ENCODE data around the gene AFG1L. TPM values are rescaled to one million over a fixed set of nuclear protein-coding genes. Genes with fewer than 3 reads are reported as not detected.
"Not testable (repeated sequence)": the region's sequence is repeated elsewhere in the genome, so short reads cannot be mapped to it uniquely, and the experiment has no call there.

Gene AFG1L
- total RNA-seq, 2 donors from 2014 or later = 3.5 TPM

GRCh38 chr6:108535114-108535742 lies 240.4 kb downstream of the AFG1L start:
- Histone ChIP-seq H3K27ac (no peak overlapping the region), H3K27me3 (replicated peaks; ENCODE audit: insufficient read depth) (no peaks in the 10 kb centered on the region), H3K36me3 (no peaks in the 10 kb centered on the region), H3K4me1 (replicated peaks) (no peaks in the 10 kb centered on the region), H3K9me3 (no peaks in the 10 kb centered on the region), H3K4me3 (no peak overlapping the region)
- no peak for DNase-seq (ENCODE audit: low spot score)
- TF ChIP-seq POLR2AphosphoS5 (IDR thresholded peaks at IDR 0.05) (no peak), POLR2A (IDR thresholded peaks at IDR 0.05) (no peak), CTCF (IDR thresholded peaks at IDR 0.05) (no peak)
- intact Hi-C loops (cut with DNase I) = no loop called here
- WGBS = 91% methylated on average over 11 of the region's 11 CpGs

- 89% methylated on average over 4 of the region's 4 CpGs for WGBS
- intact Hi-C loops (cut with DNase I); H3K36me3 ChIP-seq: not testable (repeated sequence)
Measured at GRCh38 chr6:108535920-108536535, 241.2 kb downstream of the AFG1L start.

GRCh38 chr6:108541843-108542759 lies 247.2 kb downstream of the AFG1L start:
- no peak overlapping the region for H3K4me3 ChIP-seq
- no peaks in the 10 kb centered on the region for H3K9me3 ChIP-seq
- no peaks in the 10 kb centered on the region for H3K27me3 ChIP-seq (replicated peaks; ENCODE audit: insufficient read depth)
- no peak overlapping the region for H3K27ac ChIP-seq
- DNase-seq (ENCODE audit: low spot score) = peak; percentile 77
- intact Hi-C loops (cut with DNase I) = loop anchor here (1.0 to 5.0 kb wide), 4 partner anchors 241 to 530 kb away; no protein-coding TSS in a partner anchor
- TF ChIP-seq POLR2A (IDR thresholded peaks at IDR 0.05) (no peak), POLR2AphosphoS5 (IDR thresholded peaks at IDR 0.05) (peak; percentile 82), CTCF (IDR thresholded peaks at IDR 0.05) (peak; percentile 61 to 97 (median 94))
- H3K4me1 ChIP-seq (replicated peaks) = no peaks in the 10 kb centered on the region
- no peaks in the 10 kb centered on the region for H3K36me3 ChIP-seq
- WGBS = 20% methylated on average over 5 of the region's 5 CpGs

More at GRCh38 chr6:108535920-108536535, 241.2 kb downstream of the AFG1L start:
- not testable (repeated sequence) for DNase-seq (ENCODE audit: low spot score); H3K27me3 ChIP-seq (replicated peaks; ENCODE audit: insufficient read depth); H3K27ac ChIP-seq; H3K4me3 ChIP-seq; H3K4me1 ChIP-seq (replicated peaks); H3K9me3 ChIP-seq

GRCh38 chr6:108543175-108543940 lies 248.5 kb downstream of the AFG1L start:
- Histone ChIP-seq H3K27me3 (replicated peaks; ENCODE audit: insufficient read depth) (no peaks in the 10 kb centered on the region), H3K9me3 (no peaks in the 10 kb centered on the region), H3K27ac (no peak overlapping the region), H3K36me3 (no peaks in the 10 kb centered on the region), H3K4me3 (no peak overlapping the region), H3K4me1 (replicated peaks) (no peaks in the 10 kb centered on the region)
- intact Hi-C loops (cut with DNase I) = loop anchor here (2.0 to 5.0 kb wide), 2 partner anchors 239 to 529 kb away; no protein-coding TSS in a partner anchor
- DNase-seq (ENCODE audit: low spot score) = no peak
- WGBS = 87% methylated on average over 7 of the region's 7 CpGs
- no peak for TF ChIP-seq CTCF (IDR thresholded peaks at IDR 0.05)
- TF ChIP-seq POLR2AphosphoS5 (IDR thresholded peaks at IDR 0.05) = no peak
- no peak for TF ChIP-seq POLR2A (IDR thresholded peaks at IDR 0.05)

All from prostate gland (tissue), 2 donors.